ENCODE measurements around the gene ARAP1. TPM values are rescaled to one million over a fixed set of nuclear protein-coding genes. Genes with fewer than 3 reads are reported as not detected.

The ARAP1 gene
- total and polyA plus RNA-seq, 2 donors (not counting 3 experiments of a cell fraction or from before 2014, with no cell fraction given) = 36.8 to 66.2 TPM

- Histone ChIP-seq H3K4me3 (replicated peaks in 1 of 3; ENCODE audit: insufficient read depth in 1 of 3, low read depth in 1 of 3, low read length in 3 of 3) (no peak overlapping the region), H3K4me2 (ENCODE audit: insufficient read depth, low read length) (no peak overlapping the region), H3K4me1 (ENCODE audit: control insufficient read depth, extremely low read depth, insufficient read depth, low read length) (peaks cover 12% of the 10 kb centered on the region), H3K36me3 (ENCODE audit: control insufficient read depth in 2 of 2, extremely low read depth in 1 of 2, insufficient read depth in 2 of 2, low read length in 2 of 2) (no peaks in the 10 kb centered on the region), H3K9ac (replicated peaks; ENCODE audit: extremely low read depth, insufficient read depth, low read length) (no peak overlapping the region), H4K20me1 (replicated peaks; ENCODE audit: control insufficient read depth, extremely low read depth, insufficient read depth, low read length) (no peaks in the 10 kb centered on the region), H3K27ac (ENCODE audit: insufficient read depth, low read depth, low read length) (no peak overlapping the region), H3K9me3 (replicated peaks; ENCODE audit: control insufficient read depth, insufficient read depth, low read length) (no peaks in the 10 kb centered on the region), H3K79me2 (ENCODE audit: control insufficient read depth, insufficient read depth, low read length) (peaks cover 8% of the 10 kb centered on the region), H3K9me1 (replicated peaks; ENCODE audit: control insufficient read depth, extremely low read depth, insufficient read depth, low read length) (no peaks in the 10 kb centered on the region), H2AFZ (ENCODE audit: low read depth, low read length) (no peak overlapping the region), H3K27me3 (ENCODE audit: control insufficient read depth in 2 of 2, insufficient read depth in 2 of 2, low read length in 2 of 2) (no peaks in the 10 kb centered on the region)
- BruUV-seq (replicated peaks) = no TSS peak
- POLR2A ChIA-PET = interaction anchor here (0.6 kb wide), 1 partner anchor 47 kb away, joined by 3 read pairs; no protein-coding TSS in a partner anchor
- TF ChIP-seq JUN (IDR thresholded peaks at IDR 0.05; ENCODE audit: borderline replicate concordance, insufficient read depth, insufficient read length, low read depth) = no peak
- no peak for TF ChIP-seq FOS (IDR thresholded peaks at IDR 0.05; ENCODE audit: borderline replicate concordance, insufficient read depth, low read length)
- TF ChIP-seq MYC (IDR thresholded peaks at IDR 0.05; ENCODE audit: low read depth, low read length) = no peak
- no peak for TF ChIP-seq POLR2AphosphoS5 (IDR thresholded peaks at IDR 0.05; ENCODE audit: insufficient read depth, low read depth, low read length)
- no peak for TF ChIP-seq POLR2A (IDR thresholded peaks at IDR 0.05; ENCODE audit: low read depth, low read length)
- no peak for TF ChIP-seq CTCF (IDR thresholded peaks at IDR 0.05; ENCODE audit: extremely low read depth in 1 of 2, insufficient read depth in 1 of 2, low read depth in 1 of 2, low read length in 2 of 2)
- dilution Hi-C loops (cut with MboI; ENCODE audit: extremely low pct_ligation_motif_present, low sequenced_read_pairs) = no loop called here
- intact Hi-C loops (cut with micrococcal nuclease) = no loop called here
- DNase-seq (ENCODE audit: low read depth, low spot score) (no peak), FAIRE-seq (no peak)
- CTCF ChIA-PET = interaction anchor here (0.8 to 1.6 kb wide), 3 partner anchors 24 to 36 kb away, joined by 3 read pairs; no protein-coding TSS in a partner anchor
These were observed 1.3 kb upstream of the ARAP1 start for GRCh38 chr11:72753341-72754148.
